PC-9 (cell line): Measurements from ENCODE around the gene ABCA6.

ENCODE experiments used
- CTCF ChIP-seq: fragments of 200-600 bp; sonication (generic); conservative IDR thresholded peaks from 2 replicates; pipeline ENCODE4 v1.6.1; 2017; ENCODE audit warnings: mixed run types, antibody characterized with exemption, mild to moderate bottlenecking, moderate library complexity
- EZH2 ChIP-seq: fragments of 200-600 bp; sonication (generic); IDR thresholded peaks from 2 replicates; pipeline ENCODE4 v1.8.0; 2017; ENCODE audit warnings: antibody characterized with exemption, low read depth

GRCh38 chr17:69042308-69042707 is 99.4 kb downstream of the ABCA6 start:
- no peak for TF ChIP-seq CTCF
- TF ChIP-seq EZH2, result no peak
